Upper lobe of left lung (tissue), 6 donors: ENCODE data around the gene PEF1. TPM values are rescaled to one million over a fixed set of nuclear protein-coding genes. Genes with fewer than 3 reads are reported as not detected.

Experiments used
- ATAC-seq, 2 donors: fragments of 200-7000 bp; cut with Tn5 transposase; one replicate each; pipeline ENCODE4 v1.9.1; 2022; ENCODE audit warnings: mild to moderate bottlenecking in 2 of 2, moderate library complexity in 2 of 2; ENCODE audit not compliant: low FRiP score in 2 of 2
- DNase-seq, 2 donors: peaks; one replicate each; pipeline ENCODE4 v3.0.0-alpha.2; 2019 to 2020
- H3K27ac ChIP-seq, 4 donors: fragments of 200-600 bp; sonication (generic); one replicate each; pipeline ENCODE4 v1.5.1; 2016 to 2019
- H3K27me3 ChIP-seq, 4 donors: fragments of 200-600 bp; sonication (generic); one replicate each; pipeline ENCODE4 v1.5.1; 2017 to 2019
- H3K36me3 ChIP-seq, 4 donors: fragments of 200-600 bp; sonication (generic); one replicate each; pipeline ENCODE4 v1.5.1; 2016 to 2019
- H3K4me1 ChIP-seq, 4 donors: fragments of 200-600 bp; sonication (generic); one replicate each; pipeline ENCODE4 v1.5.1; 2018 to 2019
- H3K4me3 ChIP-seq, 4 donors: fragments of 200-600 bp; sonication (generic); one replicate each; pipeline ENCODE4 v1.5.1; 2017 to 2019; ENCODE audit warnings: mild to moderate bottlenecking in 2 of 4, moderate library complexity in 1 of 4
- H3K9me3 ChIP-seq, 4 donors: fragments of 200-600 bp; sonication (generic); one replicate each; pipeline ENCODE4 v1.5.1; 2018 to 2019
- EP300 ChIP-seq, 4 donors: sonication (generic); formaldehyde crosslinking; IDR thresholded peaks; one replicate each; pipeline ENCODE4 v1.5.1; 2017; ENCODE audit warnings: antibody characterized with exemption in 4 of 4, control low read depth in 2 of 4
- POLR2A ChIP-seq, 4 donors: fragments of 450-650 bp; IDR thresholded peaks; one replicate each; pipeline ENCODE4 v1.5.1; 2016 to 2017; ENCODE audit warnings: antibody characterized with exemption in 4 of 4, mild to moderate bottlenecking in 2 of 4
- POLR2AphosphoS5 ChIP-seq, 2 donors: sonication (generic); formaldehyde crosslinking; IDR thresholded peaks; one replicate each; pipeline ENCODE4 v1.5.1; 2017; ENCODE audit warnings: antibody characterized with exemption in 2 of 2
- WGBS, 2 donors: methylation state at CpG; one replicate each; pipeline ENCODE4 v1.1.5; 2017 to 2018; 5-methylcytosine and 5-hydroxymethylcytosine counted together
- total RNA-seq, 6 donors: library from RNA; depleted of rRNA in 4 of 6; stranded (reverse); fragments of >200 nt in 4 of 6; gene quantifications; one replicate each; pipeline versions ENCODE4 v1.1.0 to v1.2.1, GENCODE V29; 2016 to 2021
- TF ChIP-seq, protein P1 (sequence below), 6 experiments: fragments of 450-650 bp in 4 of 6; fragments of 200-600 bp in 2 of 6; sonication (generic) in 2 of 6; IDR thresholded peaks; one replicate each; pipeline ENCODE4 v1.5.1; 2016 to 2019; ENCODE audit warnings: antibody characterized with exemption in 6 of 6
- donor health status: DM: no; HTN: no; CAD: no; lungs with moderate emphysema.
- donor health status: DM: no; HTN: yes; CAD: no; lungs with severe emphysema.

PEF1 gene
- total RNA-seq, 6 donors from 2014 or later = 52.4 to 135 (median 77.4) TPM

DNA sequence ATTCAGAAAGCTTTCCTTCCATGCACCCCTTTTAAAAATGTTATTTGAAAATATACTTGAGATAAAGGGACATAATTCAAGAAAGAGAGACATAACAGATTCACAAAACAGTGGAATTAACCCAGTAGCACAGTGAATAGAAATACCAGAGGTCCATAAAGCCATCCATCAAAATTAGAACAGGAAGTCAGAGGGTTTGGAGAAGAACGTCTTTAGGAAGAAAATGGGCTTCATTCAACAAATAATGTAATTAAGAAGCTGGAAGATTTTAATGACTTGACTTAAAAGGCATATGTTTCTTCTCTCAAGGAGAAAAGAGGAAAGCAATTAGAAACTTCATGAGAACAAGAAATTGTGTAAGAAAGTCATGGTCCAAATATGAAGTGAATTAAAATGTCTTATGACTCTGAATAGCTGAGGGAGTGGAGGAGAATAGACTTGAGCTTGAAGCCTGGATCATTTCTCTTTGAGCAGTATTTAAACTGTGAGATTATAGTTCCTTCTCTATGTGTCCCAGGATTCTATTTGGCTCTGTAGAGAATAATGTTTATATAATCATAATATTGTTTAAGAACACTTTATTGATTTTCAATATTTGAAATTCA, 35.1 kb downstream of the PEF1 start:
- no peak overlapping the region for H3K4me3 ChIP-seq
- DNase-seq (no peak), ATAC-seq (no peak)
- 17 to 19% methylated on average over 1 of the region's 1 CpG for WGBS, 2 donors
- H3K27ac ChIP-seq = no peak overlapping the region
- no peaks in the 10 kb centered on the region for H3K36me3 ChIP-seq
- H3K4me1 ChIP-seq = no peaks in the 10 kb centered on the region
- H3K27me3 ChIP-seq = no peaks in the 10 kb centered on the region
- TF ChIP-seq POLR2AphosphoS5 (IDR thresholded peaks at IDR 0.05) (no peak), EP300 (IDR thresholded peaks at IDR 0.05) (no peak), POLR2A (IDR thresholded peaks at IDR 0.05) (no peak)
- TF ChIP-seq, protein P1, sequence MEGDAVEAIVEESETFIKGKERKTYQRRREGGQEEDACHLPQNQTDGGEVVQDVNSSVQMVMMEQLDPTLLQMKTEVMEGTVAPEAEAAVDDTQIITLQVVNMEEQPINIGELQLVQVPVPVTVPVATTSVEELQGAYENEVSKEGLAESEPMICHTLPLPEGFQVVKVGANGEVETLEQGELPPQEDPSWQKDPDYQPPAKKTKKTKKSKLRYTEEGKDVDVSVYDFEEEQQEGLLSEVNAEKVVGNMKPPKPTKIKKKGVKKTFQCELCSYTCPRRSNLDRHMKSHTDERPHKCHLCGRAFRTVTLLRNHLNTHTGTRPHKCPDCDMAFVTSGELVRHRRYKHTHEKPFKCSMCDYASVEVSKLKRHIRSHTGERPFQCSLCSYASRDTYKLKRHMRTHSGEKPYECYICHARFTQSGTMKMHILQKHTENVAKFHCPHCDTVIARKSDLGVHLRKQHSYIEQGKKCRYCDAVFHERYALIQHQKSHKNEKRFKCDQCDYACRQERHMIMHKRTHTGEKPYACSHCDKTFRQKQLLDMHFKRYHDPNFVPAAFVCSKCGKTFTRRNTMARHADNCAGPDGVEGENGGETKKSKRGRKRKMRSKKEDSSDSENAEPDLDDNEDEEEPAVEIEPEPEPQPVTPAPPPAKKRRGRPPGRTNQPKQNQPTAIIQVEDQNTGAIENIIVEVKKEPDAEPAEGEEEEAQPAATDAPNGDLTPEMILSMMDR (IDR thresholded peaks at IDR 0.05) = no peak
- no peaks in the 10 kb centered on the region for H3K9me3 ChIP-seq

- H3K9me3 ChIP-seq = no peaks in the 10 kb centered on the region
- 90 to 96% methylated on average over 5 of the region's 5 CpGs for WGBS, 2 donors
- no peak for DNase-seq
- H3K4me1 ChIP-seq = no peaks in the 10 kb centered on the region
- no peaks in the 10 kb centered on the region for H3K36me3 ChIP-seq
- no peaks in the 10 kb centered on the region for H3K27me3 ChIP-seq
- no peak overlapping the region for H3K4me3 ChIP-seq
- H3K27ac ChIP-seq = no peak overlapping the region
- no peak for ATAC-seq
- no peak for TF ChIP-seq EP300 (IDR thresholded peaks at IDR 0.05)
- TF ChIP-seq, protein P1 (IDR thresholded peaks at IDR 0.05) = no peak
- no peak for TF ChIP-seq POLR2A (IDR thresholded peaks at IDR 0.05)
- TF ChIP-seq POLR2AphosphoS5 (IDR thresholded peaks at IDR 0.05) = no peak
These were observed 37.3 kb downstream of the PEF1 start for GRCh38 chr1:31607360-31607759.

DNA sequence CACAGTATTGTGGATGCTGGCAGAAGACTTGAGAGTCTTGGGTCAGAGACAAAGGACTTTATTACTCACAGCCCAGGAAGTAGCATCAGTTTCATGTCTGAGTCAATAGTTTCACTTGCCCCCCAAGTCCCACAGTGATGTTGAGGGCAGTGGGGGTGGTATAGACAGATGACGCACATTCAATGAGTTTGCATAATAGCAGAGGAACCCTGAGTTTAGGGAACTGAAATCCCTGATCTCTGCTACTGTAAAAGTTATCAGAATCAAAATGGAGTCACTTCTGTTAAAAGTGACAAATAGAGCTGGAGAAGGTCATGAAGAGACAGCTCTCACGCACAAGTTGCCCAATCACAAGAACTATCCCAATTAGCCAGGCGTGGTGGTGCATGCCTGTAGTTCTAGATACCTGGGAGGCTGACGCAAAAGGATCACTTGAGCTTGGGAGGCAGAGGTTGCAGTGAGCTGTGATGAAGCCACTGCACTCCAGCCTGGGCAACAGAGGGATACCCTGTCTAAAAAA, 38.7 kb downstream of the PEF1 start:
- Histone ChIP-seq H3K36me3 (no peaks in the 10 kb centered on the region), H3K4me3 (no peak overlapping the region), H3K27ac (no peak overlapping the region), H3K4me1 (no peaks in the 10 kb centered on the region), H3K27me3 (no peaks in the 10 kb centered on the region), H3K9me3 (no peaks in the 10 kb centered on the region)
- whole genome bisulfite sequencing, 2 donors = 67 to 82% methylated on average over 4 of the region's 4 CpGs
- ATAC-seq = peak in 1 of 2 donors; percentile 58
- no peak for TF ChIP-seq EP300 (IDR thresholded peaks at IDR 0.05)
- TF ChIP-seq, protein P1 (IDR thresholded peaks at IDR 0.05) = no peak
- no peak for TF ChIP-seq POLR2A (IDR thresholded peaks at IDR 0.05)
- TF ChIP-seq POLR2AphosphoS5 (IDR thresholded peaks at IDR 0.05) = no peak
- peak in 1 of 2 donors; percentile 19 for DNase-seq

- no peaks in the 10 kb centered on the region for H3K4me1 ChIP-seq
- H3K36me3 ChIP-seq = no peaks in the 10 kb centered on the region
- no peak overlapping the region for H3K4me3 ChIP-seq
- H3K27me3 ChIP-seq = no peaks in the 10 kb centered on the region
- H3K27ac ChIP-seq = no peak overlapping the region
- no peak for DNase-seq
- 91 to 95% methylated on average over 2 of the region's 2 CpGs for WGBS, 2 donors
- no peaks in the 10 kb centered on the region for H3K9me3 ChIP-seq
- TF ChIP-seq EP300 (IDR thresholded peaks at IDR 0.05) (no peak), POLR2AphosphoS5 (IDR thresholded peaks at IDR 0.05) (no peak), POLR2A (IDR thresholded peaks at IDR 0.05) (no peak)
- TF ChIP-seq, protein P1 (IDR thresholded peaks at IDR 0.05) = no peak
- no peak for ATAC-seq
These were observed 42.6 kb downstream of the PEF1 start for GRCh38 chr1:31602081-31602480.

- ATAC-seq (no peak), DNase-seq (no peak)
- Histone ChIP-seq H3K27ac (no peak overlapping the region), H3K4me1 (peaks cover 0 to 7% (median 3%) of the 10 kb centered on the region in 4 donors), H3K9me3 (no peaks in the 10 kb centered on the region), H3K4me3 (no peak overlapping the region), H3K36me3 (no peaks in the 10 kb centered on the region), H3K27me3 (no peaks in the 10 kb centered on the region)
- TF ChIP-seq EP300 (IDR thresholded peaks at IDR 0.05) (no peak), POLR2AphosphoS5 (IDR thresholded peaks at IDR 0.05) (no peak), POLR2A (IDR thresholded peaks at IDR 0.05) (no peak)
- TF ChIP-seq, protein P1 (IDR thresholded peaks at IDR 0.05) = no peak
- 75 to 86% methylated on average over 2 of the region's 2 CpGs for WGBS, 2 donors
These were observed 44.0 kb downstream of the PEF1 start for GRCh38 chr1:31600641-31601040.
